Subcutaneous adipose tissue (tissue), 4 donors: ENCODE results near the gene CELA3A. TPM values are rescaled to one million over a fixed set of nuclear protein-coding genes. Genes with fewer than 3 reads are reported as not detected.

Experiments used
- total RNA-seq, 4 donors: library from RNA; depleted of rRNA; stranded (reverse); fragments of >200 nt; gene quantifications; one replicate each; pipeline ENCODE4 v1.1.0, GENCODE V29; 2016
- TF ChIP-seq, protein P1 (sequence below): fragments of 450-650 bp; IDR thresholded peaks from one replicate; pipeline ENCODE4 v1.5.1; 2016; ENCODE audit warnings: low read depth, mild to moderate bottlenecking, control low read depth, antibody characterized with exemption, moderate library complexity

Gene CELA3A
- total RNA-seq, 4 donors from 2014 or later, result not detected

- TF ChIP-seq, protein P1, sequence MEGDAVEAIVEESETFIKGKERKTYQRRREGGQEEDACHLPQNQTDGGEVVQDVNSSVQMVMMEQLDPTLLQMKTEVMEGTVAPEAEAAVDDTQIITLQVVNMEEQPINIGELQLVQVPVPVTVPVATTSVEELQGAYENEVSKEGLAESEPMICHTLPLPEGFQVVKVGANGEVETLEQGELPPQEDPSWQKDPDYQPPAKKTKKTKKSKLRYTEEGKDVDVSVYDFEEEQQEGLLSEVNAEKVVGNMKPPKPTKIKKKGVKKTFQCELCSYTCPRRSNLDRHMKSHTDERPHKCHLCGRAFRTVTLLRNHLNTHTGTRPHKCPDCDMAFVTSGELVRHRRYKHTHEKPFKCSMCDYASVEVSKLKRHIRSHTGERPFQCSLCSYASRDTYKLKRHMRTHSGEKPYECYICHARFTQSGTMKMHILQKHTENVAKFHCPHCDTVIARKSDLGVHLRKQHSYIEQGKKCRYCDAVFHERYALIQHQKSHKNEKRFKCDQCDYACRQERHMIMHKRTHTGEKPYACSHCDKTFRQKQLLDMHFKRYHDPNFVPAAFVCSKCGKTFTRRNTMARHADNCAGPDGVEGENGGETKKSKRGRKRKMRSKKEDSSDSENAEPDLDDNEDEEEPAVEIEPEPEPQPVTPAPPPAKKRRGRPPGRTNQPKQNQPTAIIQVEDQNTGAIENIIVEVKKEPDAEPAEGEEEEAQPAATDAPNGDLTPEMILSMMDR, result no peak
Measured at GRCh38 chr1:22037520-22037919, 36.1 kb downstream of the CELA3A start.

GRCh38 chr1:22038036-22038435, 36.6 kb downstream of the CELA3A start:
- TF ChIP-seq, protein P1, result no peak

DNA sequence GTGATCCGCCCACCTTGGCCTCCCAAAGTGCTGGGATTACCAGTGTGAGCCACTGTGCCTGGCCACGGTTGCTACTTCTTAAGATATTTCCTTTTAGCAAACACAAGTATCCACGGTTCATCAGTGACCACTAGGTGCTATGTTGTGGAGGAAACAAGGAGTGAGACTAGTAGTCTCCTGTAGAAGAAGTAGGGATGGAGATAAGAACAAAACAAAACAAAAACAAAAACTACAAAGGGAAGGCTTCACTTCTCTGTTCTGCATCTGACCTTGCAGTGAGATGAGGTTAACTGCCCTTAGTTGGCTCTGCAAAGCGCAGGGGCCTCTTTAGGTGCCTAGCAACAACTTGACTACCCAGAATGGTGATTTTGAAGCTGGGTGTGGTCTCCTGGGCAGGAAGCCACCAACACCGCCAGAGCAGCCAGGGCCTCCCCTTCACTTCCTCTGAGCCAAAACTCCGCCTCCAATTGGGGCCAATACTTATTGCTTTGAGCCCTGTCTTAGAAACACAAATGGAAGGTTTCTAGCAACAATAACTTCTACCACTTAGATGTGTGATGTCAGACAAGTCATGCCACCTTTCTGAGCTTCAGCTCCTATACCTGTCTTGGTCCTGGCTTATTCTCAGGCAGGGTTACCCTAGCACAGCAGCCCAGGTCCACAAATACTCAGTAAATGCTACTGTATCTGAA, 38.3 kb downstream of the CELA3A start:
- TF ChIP-seq, protein P1, result no peak

DNA sequence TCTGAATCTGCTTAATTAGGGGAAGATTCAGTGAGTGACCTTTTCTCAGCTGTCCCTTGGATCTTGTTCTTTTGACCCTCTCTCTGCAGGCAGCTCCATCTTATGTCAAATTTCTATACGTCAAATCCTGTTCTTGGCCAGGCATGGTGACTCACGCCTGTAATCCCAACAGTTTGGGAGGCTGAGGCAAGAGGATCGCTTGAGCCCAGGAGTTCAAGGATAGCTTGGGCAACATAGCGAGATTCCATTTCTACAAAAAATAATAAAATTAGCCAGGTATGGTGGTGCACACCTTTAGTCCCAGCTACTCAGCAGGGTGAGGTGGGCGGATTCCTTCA, 38.8 kb downstream of the CELA3A start:
- TF ChIP-seq, protein P1, result no peak

- TF ChIP-seq, protein P1, result no peak
Measured at GRCh38 chr1:22041505-22041904, 40.0 kb downstream of the CELA3A start.

GRCh38 chr1:22043198-22043769, 41.8 kb downstream of the CELA3A start:
- TF ChIP-seq, protein P1, result no peak

GRCh38 chr1:22044690-22045420, 43.4 kb downstream of the CELA3A start:
- TF ChIP-seq, protein P1, result no peak
